Measurements from ENCODE around the gene LRRC31.
A peak's percentile ranks its signal among the peaks of the same experiment; 100 is the strongest.

LRRC31 gene

DNA sequence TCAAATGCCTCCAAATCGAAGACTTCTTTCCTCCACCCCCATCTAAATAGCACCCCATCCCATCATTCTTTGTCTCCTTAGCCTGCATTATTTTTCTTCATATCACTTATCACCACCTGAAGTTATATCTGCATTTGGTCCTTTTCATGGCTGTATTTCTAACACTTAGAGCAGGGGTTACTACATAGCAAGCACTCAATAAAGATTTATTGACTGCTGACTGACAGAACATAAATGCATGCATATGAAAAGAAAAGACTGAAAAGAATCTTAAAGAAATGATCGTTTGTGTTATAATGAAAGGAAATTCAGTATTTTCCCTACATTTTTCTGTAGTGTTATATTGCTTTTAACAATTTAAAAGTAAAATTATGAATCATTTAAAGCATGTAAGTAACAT lies 1.4 kb downstream of the LRRC31 start:
- TF ChIP-seq EP300 (IDR thresholded peaks at IDR 0.05; ENCODE audit: borderline replicate concordance), result no peak
- no peak for TF ChIP-seq TEAD4 (IDR thresholded peaks at IDR 0.05)
- TF ChIP-seq NFIC (IDR thresholded peaks at IDR 0.05), result no peak
- TF ChIP-seq YY1 (IDR thresholded peaks at IDR 0.05; ENCODE audit: low read depth), result no peak

DNA sequence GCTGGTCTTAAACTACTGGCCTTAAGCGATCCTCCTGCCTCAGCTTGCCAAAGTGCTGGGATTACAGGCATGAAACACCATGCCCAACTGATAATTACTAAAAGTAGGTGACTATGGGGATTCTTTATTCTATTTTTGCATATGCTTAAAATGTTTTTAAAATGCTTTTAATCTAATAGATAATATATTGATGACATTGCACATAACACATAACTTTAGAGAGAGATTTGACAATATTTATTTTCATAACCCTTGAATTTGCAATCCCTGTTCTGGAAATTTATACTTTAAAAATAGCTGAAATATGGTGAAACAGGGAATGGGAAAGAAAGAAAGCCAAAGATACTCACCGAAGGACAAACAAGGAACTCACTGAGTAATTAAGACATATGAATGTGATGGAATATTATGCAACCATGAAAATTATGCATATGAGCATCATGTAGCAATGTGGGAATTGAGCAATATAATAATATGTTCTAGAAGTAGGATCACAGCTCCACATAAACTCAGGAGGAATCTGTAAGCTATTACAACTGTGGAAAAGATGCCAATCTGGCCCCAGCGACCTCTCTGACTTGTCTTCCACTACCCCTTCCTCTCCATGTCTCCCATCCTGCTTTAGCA lies 2.0 kb downstream of the LRRC31 start:
- TF ChIP-seq FOXM1 (IDR thresholded peaks at IDR 0.05; ENCODE audit: borderline replicate concordance, low read depth) (no peak), TAF1 (IDR thresholded peaks at IDR 0.05; ENCODE audit: low read depth) (no peak), EGR1 (IDR thresholded peaks at IDR 0.05) (no peak), TCF12 (IDR thresholded peaks at IDR 0.05; ENCODE audit: low read depth) (no peak), EP300 (IDR thresholded peaks at IDR 0.05; ENCODE audit: borderline replicate concordance) (no peak), YY1 (IDR thresholded peaks at IDR 0.05; ENCODE audit: low read depth) (no peak), USF1 (IDR thresholded peaks at IDR 0.05) (no peak)
- TF ChIP-seq, protein P1, sequence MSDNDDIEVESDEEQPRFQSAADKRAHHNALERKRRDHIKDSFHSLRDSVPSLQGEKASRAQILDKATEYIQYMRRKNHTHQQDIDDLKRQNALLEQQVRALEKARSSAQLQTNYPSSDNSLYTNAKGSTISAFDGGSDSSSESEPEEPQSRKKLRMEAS (IDR thresholded peaks at IDR 0.05), result no peak
- TF ChIP-seq, protein P2, sequence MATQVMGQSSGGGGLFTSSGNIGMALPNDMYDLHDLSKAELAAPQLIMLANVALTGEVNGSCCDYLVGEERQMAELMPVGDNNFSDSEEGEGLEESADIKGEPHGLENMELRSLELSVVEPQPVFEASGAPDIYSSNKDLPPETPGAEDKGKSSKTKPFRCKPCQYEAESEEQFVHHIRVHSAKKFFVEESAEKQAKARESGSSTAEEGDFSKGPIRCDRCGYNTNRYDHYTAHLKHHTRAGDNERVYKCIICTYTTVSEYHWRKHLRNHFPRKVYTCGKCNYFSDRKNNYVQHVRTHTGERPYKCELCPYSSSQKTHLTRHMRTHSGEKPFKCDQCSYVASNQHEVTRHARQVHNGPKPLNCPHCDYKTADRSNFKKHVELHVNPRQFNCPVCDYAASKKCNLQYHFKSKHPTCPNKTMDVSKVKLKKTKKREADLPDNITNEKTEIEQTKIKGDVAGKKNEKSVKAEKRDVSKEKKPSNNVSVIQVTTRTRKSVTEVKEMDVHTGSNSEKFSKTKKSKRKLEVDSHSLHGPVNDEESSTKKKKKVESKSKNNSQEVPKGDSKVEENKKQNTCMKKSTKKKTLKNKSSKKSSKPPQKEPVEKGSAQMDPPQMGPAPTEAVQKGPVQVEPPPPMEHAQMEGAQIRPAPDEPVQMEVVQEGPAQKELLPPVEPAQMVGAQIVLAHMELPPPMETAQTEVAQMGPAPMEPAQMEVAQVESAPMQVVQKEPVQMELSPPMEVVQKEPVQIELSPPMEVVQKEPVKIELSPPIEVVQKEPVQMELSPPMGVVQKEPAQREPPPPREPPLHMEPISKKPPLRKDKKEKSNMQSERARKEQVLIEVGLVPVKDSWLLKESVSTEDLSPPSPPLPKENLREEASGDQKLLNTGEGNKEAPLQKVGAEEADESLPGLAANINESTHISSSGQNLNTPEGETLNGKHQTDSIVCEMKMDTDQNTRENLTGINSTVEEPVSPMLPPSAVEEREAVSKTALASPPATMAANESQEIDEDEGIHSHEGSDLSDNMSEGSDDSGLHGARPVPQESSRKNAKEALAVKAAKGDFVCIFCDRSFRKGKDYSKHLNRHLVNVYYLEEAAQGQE (IDR thresholded peaks at IDR 0.05; ENCODE audit: low read depth), result no peak

GRCh38 chr3:169865176-169865767 lies 4.5 kb downstream of the LRRC31 start:
- TF ChIP-seq CEBPB (IDR thresholded peaks at IDR 0.05) (no peak), NFIC (IDR thresholded peaks at IDR 0.05) (no peak), ZBTB7A (IDR thresholded peaks at IDR 0.05; ENCODE audit: low read depth) (no peak), EGR1 (IDR thresholded peaks at IDR 0.05) (no peak), YY1 (IDR thresholded peaks at IDR 0.05; ENCODE audit: low read depth) (no peak)

DNA sequence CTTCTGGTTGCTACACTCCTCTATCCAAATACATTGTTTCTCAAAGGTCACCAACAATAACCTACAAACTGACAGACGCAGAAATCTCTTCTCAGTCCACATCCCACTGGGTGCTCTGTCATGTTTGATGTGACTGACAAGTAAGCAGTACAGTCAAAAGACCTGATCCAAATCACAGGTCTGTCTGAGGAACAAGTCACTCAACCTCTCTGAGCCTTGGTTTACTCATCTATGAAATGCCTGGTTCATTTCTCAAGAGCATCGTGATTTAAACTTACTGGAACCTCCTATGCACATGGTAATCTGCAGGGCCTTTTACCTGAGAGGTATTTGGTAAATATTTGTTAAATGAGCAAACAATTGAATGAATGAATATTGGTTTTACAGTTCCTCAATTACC lies 5.5 kb downstream of the LRRC31 start:
- no peak for TF ChIP-seq RAD21 (IDR thresholded peaks at IDR 0.05; ENCODE audit: low read depth)
- TF ChIP-seq USF1 (IDR thresholded peaks at IDR 0.05), result no peak
- no peak for TF ChIP-seq EGR1 (IDR thresholded peaks at IDR 0.05)
- no peak for TF ChIP-seq TAF1 (IDR thresholded peaks at IDR 0.05; ENCODE audit: low read depth)
- no peak for TF ChIP-seq NFIC (IDR thresholded peaks at IDR 0.05)
- no peak for TF ChIP-seq EP300 (IDR thresholded peaks at IDR 0.05; ENCODE audit: borderline replicate concordance)
- no peak for TF ChIP-seq TCF12 (IDR thresholded peaks at IDR 0.05; ENCODE audit: low read depth)
- TF ChIP-seq, protein P1 (IDR thresholded peaks at IDR 0.05), result no peak
- no peak for TF ChIP-seq CREB1 (IDR thresholded peaks at IDR 0.05; ENCODE audit: low read depth)
- TF ChIP-seq CEBPB (IDR thresholded peaks at IDR 0.05), result no peak
- TF ChIP-seq TEAD4 (IDR thresholded peaks at IDR 0.05), result no peak
- no peak for TF ChIP-seq FOXM1 (IDR thresholded peaks at IDR 0.05; ENCODE audit: borderline replicate concordance, low read depth)
- TF ChIP-seq, protein P2 (IDR thresholded peaks at IDR 0.05; ENCODE audit: low read depth), result no peak
- TF ChIP-seq YY1 (IDR thresholded peaks at IDR 0.05; ENCODE audit: low read depth), result no peak
- TF ChIP-seq ZBTB7A (IDR thresholded peaks at IDR 0.05; ENCODE audit: low read depth), result no peak

DNA sequence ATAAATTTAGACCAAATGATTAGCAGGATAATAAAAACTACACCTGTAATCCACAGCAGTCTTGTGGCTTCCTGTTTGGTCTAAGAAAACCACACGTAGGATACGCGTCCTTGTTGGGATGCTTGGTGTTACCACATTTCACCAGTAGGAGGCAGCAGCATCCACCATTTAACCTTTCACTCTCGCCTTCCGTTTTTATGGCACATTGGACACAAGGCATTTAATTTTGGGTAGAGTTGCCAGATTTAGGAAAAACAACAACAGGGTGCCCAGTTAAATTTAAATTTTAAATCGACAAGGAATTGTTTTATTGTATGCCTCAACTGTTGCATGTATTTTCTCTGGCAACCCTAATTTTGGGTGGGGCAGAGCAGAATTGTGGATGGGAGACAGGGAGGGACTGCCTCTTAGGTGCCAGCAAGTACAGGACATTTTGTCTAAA lies 6.3 kb downstream of the LRRC31 start:
- TF ChIP-seq ZBTB7A (IDR thresholded peaks at IDR 0.05; ENCODE audit: low read depth), result no peak
- TF ChIP-seq, protein P1 (IDR thresholded peaks at IDR 0.05), result no peak
- no peak for TF ChIP-seq NFIC (IDR thresholded peaks at IDR 0.05)
- TF ChIP-seq RAD21 (IDR thresholded peaks at IDR 0.05; ENCODE audit: low read depth), result peak; percentile 98

- TF ChIP-seq CREB1 (IDR thresholded peaks at IDR 0.05; ENCODE audit: low read depth) (no peak), TCF12 (IDR thresholded peaks at IDR 0.05; ENCODE audit: low read depth) (no peak), RAD21 (IDR thresholded peaks at IDR 0.05; ENCODE audit: low read depth) (no peak)
- TF ChIP-seq, protein P2 (IDR thresholded peaks at IDR 0.05; ENCODE audit: low read depth), result no peak
These were observed 7.9 kb downstream of the LRRC31 start for GRCh38 chr3:169861871-169862270.

All from Ishikawa (cell line).